ENCODE results near the gene SH3PXD2A. TPM values are rescaled to one million over a fixed set of nuclear protein-coding genes. Genes with fewer than 3 reads are reported as not detected.

The SH3PXD2A gene
- total RNA-seq, 2 donors from 2014 or later, result 8.7 to 13.7 TPM

- Mint-ChIP-seq H3K36me3 (no peaks in the 10 kb centered on the region), H3K9me3 (no peaks in the 10 kb centered on the region), H3K27ac (no peak overlapping the region)
- DNase-seq (ENCODE audit: low spot score in 2 of 2) (no peak), ATAC-seq (no peak)
Measured at GRCh38 chr10:103568505-103568904, 286.9 kb downstream of the SH3PXD2A start.

GRCh38 chr10:103566536-103566935 lies 288.8 kb downstream of the SH3PXD2A start:
- DNase-seq (ENCODE audit: low spot score in 2 of 2) (no peak), ATAC-seq (no peak)
- Mint-ChIP-seq H3K9me3 (no peaks in the 10 kb centered on the region), H3K27ac (no peak overlapping the region), H3K36me3 (no peaks in the 10 kb centered on the region)

GRCh38 chr10:103564776-103565520 lies 290.4 kb downstream of the SH3PXD2A start:
- H3K27ac Mint-ChIP-seq, result peak overlapping the region in 1 of 2 donors; percentile 67
- H3K9me3 Mint-ChIP-seq, result no peaks in the 10 kb centered on the region
- DNase-seq (ENCODE audit: low spot score in 2 of 2) (peak in 1 of 2 donors; percentile 78), ATAC-seq (peak; percentile 49 to 80)
- H3K36me3 Mint-ChIP-seq, result no peaks in the 10 kb centered on the region

GRCh38 chr10:103564116-103564501 lies 291.3 kb downstream of the SH3PXD2A start:
- H3K36me3 Mint-ChIP-seq, result no peaks in the 10 kb centered on the region
- no peaks in the 10 kb centered on the region for H3K9me3 Mint-ChIP-seq
- DNase-seq (ENCODE audit: low spot score in 2 of 2) (no peak), ATAC-seq (no peak)
- H3K27ac Mint-ChIP-seq, result no peak overlapping the region

- no peak overlapping the region for H3K27ac Mint-ChIP-seq
- ATAC-seq (no peak), DNase-seq (ENCODE audit: low spot score in 2 of 2) (no peak)
- H3K36me3 Mint-ChIP-seq, result no peaks in the 10 kb centered on the region
- H3K9me3 Mint-ChIP-seq, result no peaks in the 10 kb centered on the region
Measured at GRCh38 chr10:103563231-103564115, 291.9 kb downstream of the SH3PXD2A start.

GRCh38 chr10:103562383-103562782 lies 293.0 kb downstream of the SH3PXD2A start:
- ATAC-seq (no peak), DNase-seq (ENCODE audit: low spot score in 2 of 2) (no peak)
- Mint-ChIP-seq H3K27ac (no peak overlapping the region), H3K36me3 (no peaks in the 10 kb centered on the region), H3K9me3 (no peaks in the 10 kb centered on the region)

GRCh38 chr10:103560886-103561285 lies 294.5 kb downstream of the SH3PXD2A start:
- ATAC-seq (no peak), DNase-seq (ENCODE audit: low spot score in 2 of 2) (no peak)
- H3K36me3 Mint-ChIP-seq, result no peaks in the 10 kb centered on the region
- no peaks in the 10 kb centered on the region for H3K9me3 Mint-ChIP-seq
- H3K27ac Mint-ChIP-seq, result no peak overlapping the region

GRCh38 chr10:103559776-103560175 lies 295.6 kb downstream of the SH3PXD2A start:
- H3K9me3 Mint-ChIP-seq, result no peaks in the 10 kb centered on the region
- no peak for DNase-seq (ENCODE audit: low spot score in 2 of 2)
- no peaks in the 10 kb centered on the region for H3K36me3 Mint-ChIP-seq
- no peak overlapping the region for H3K27ac Mint-ChIP-seq
- ATAC-seq, result no peak

GRCh38 chr10:103558911-103559310 lies 296.5 kb downstream of the SH3PXD2A start:
- no peak overlapping the region for H3K27ac Mint-ChIP-seq
- ATAC-seq, result no peak
- H3K36me3 Mint-ChIP-seq, result no peaks in the 10 kb centered on the region
- no peaks in the 10 kb centered on the region for H3K9me3 Mint-ChIP-seq
- no peak for DNase-seq (ENCODE audit: low spot score in 2 of 2)

GRCh38 chr10:103557455-103557854 lies 297.9 kb downstream of the SH3PXD2A start:
- Mint-ChIP-seq H3K9me3 (no peaks in the 10 kb centered on the region), H3K36me3 (no peaks in the 10 kb centered on the region), H3K27ac (no peak overlapping the region)
- ATAC-seq, result no peak
- DNase-seq (ENCODE audit: low spot score in 2 of 2), result no peak

GRCh38 chr10:103556383-103557007 lies 298.9 kb downstream of the SH3PXD2A start:
- H3K27ac Mint-ChIP-seq, result no peak overlapping the region
- ATAC-seq (no peak), DNase-seq (ENCODE audit: low spot score in 2 of 2) (no peak)
- H3K9me3 Mint-ChIP-seq, result no peaks in the 10 kb centered on the region
- no peaks in the 10 kb centered on the region for H3K36me3 Mint-ChIP-seq

GRCh38 chr10:103555712-103556111 lies 299.7 kb downstream of the SH3PXD2A start:
- H3K36me3 Mint-ChIP-seq, result no peaks in the 10 kb centered on the region
- no peak overlapping the region for H3K27ac Mint-ChIP-seq
- DNase-seq (ENCODE audit: low spot score in 2 of 2) (no peak), ATAC-seq (no peak)
- H3K9me3 Mint-ChIP-seq, result no peaks in the 10 kb centered on the region

GRCh38 chr10:103555325-103555649 lies 300.1 kb downstream of the SH3PXD2A start:
- H3K9me3 Mint-ChIP-seq, result no peaks in the 10 kb centered on the region
- no peaks in the 10 kb centered on the region for H3K36me3 Mint-ChIP-seq
- ATAC-seq, result peak in 1 of 2 donors; percentile 16

GRCh38 chr10:103554488-103555324 lies 300.7 kb downstream of the SH3PXD2A start:
- ATAC-seq (peak; percentile 48 to 72), DNase-seq (ENCODE audit: low spot score in 2 of 2) (peak in 1 of 2 donors; percentile 23)
- no peaks in the 10 kb centered on the region for H3K36me3 Mint-ChIP-seq
- H3K27ac Mint-ChIP-seq, result peak overlapping the region in 1 of 2 donors; percentile 9
- no peaks in the 10 kb centered on the region for H3K9me3 Mint-ChIP-seq

More at GRCh38 chr10:103555325-103555649, 300.1 kb downstream of the SH3PXD2A start:
- H3K27ac Mint-ChIP-seq, result no peak overlapping the region
- DNase-seq (ENCODE audit: low spot score in 2 of 2), result no peak

- ATAC-seq (peak; percentile 63 to 69), DNase-seq (ENCODE audit: low spot score in 2 of 2) (peak in 1 of 2 donors; percentile 21)
- Mint-ChIP-seq H3K27ac (peak overlapping the region in 1 of 2 donors; percentile 37), H3K36me3 (no peaks in the 10 kb centered on the region), H3K9me3 (no peaks in the 10 kb centered on the region)
Measured at GRCh38 chr10:103553743-103554487, 301.5 kb downstream of the SH3PXD2A start.

Measured in activated naive CD4-positive, alpha-beta T cell treated with anti-CD3 and anti-CD28 coated beads, Interleukin-2, amount 50 U/mL, for 72 hours (primary cell).